GM20000 (cell line): ENCODE measurements around the gene ZNF814.
"Not testable (repeated sequence)": the region's sequence is repeated elsewhere in the genome, so short reads cannot be mapped to it uniquely, and the experiment has no call there.

Experiments used
- DNase-seq: peaks from one replicate; pipeline ENCODE4 v3.0.0; 2012; ENCODE audit warnings: low spot score
- CTCF ChIP-seq: IDR thresholded peaks from 2 replicates; pipeline ENCODE4 v1.5.1; 2012; ENCODE audit warnings: mild to moderate bottlenecking, control low read depth; ENCODE audit errors: extremely low read depth, missing control alignments

The ZNF814 gene

GRCh38 chr19:57872450-57872849 lies 16.4 kb downstream of the ZNF814 start:
- no peak for TF ChIP-seq CTCF

GRCh38 chr19:57870225-57870624 lies 18.6 kb downstream of the ZNF814 start:
- no peak for TF ChIP-seq CTCF
- no peak for DNase-seq

More at GRCh38 chr19:57872450-57872849, 16.4 kb downstream of the ZNF814 start:
- no peak for DNase-seq

GRCh38 chr19:57869655-57870054 lies 19.2 kb downstream of the ZNF814 start:
- not testable (repeated sequence) for DNase-seq

- no peak for DNase-seq
- TF ChIP-seq CTCF = no peak
These were observed 20.9 kb downstream of the ZNF814 start for GRCh38 chr19:57867868-57868492.

- not testable (repeated sequence) for DNase-seq
These were observed 26.5 kb downstream of the ZNF814 start for GRCh38 chr19:57862351-57862750.

- DNase-seq = not testable (repeated sequence)
These were observed 34.7 kb downstream of the ZNF814 start for GRCh38 chr19:57854117-57854516.

- DNase-seq = not testable (repeated sequence)
These were observed 36.8 kb downstream of the ZNF814 start for GRCh38 chr19:57851812-57852603.

- no peak for TF ChIP-seq CTCF
- DNase-seq = peak; percentile 6
These were observed 38.3 kb downstream of the ZNF814 start for GRCh38 chr19:57850553-57851017.

- DNase-seq = peak; percentile 74
These were observed 39.0 kb downstream of the ZNF814 start, which contains the start of gene ZNF587 for GRCh38 chr19:57849666-57850473. Gene ZNF587, plus strand, starts transcription at chr19:57849859. Its CDS starts 180 bp downstream, at chr19:57850039.

- DNase-seq = not testable (repeated sequence)
These were observed 39.6 kb downstream of the ZNF814 start for GRCh38 chr19:57849162-57849665.

- DNase-seq = not testable (repeated sequence)
These were observed 41.7 kb downstream of the ZNF814 start for GRCh38 chr19:57847164-57847563.
